ENCODE results near the gene JMJD1C.

DNA sequence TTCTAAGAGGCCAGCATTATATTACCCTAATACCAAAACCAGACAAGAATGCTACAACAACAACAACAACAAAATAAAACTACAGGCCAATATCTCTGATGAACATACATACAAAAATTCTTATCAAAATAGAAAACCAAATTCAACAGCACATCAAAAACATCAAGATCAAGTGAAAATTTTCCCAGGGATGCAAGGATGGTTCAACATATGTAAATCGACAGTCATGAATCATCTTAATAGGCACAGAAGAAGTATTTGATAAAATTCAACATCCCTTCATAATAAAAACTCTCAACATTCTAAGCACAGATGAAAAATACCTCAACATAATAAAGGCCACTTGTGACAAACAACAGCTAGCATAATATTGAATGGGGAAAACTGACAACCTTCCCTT is 75.3 kb downstream of the JMJD1C start:
- TF ChIP-seq POLR2A (IDR thresholded peaks at IDR 0.05; ENCODE audit: low read length) = no peak
- TF ChIP-seq GATA1 (IDR thresholded peaks at IDR 0.05; ENCODE audit: low read depth, low read length) = no peak
